ENCODE data around the gene LPAR4. TPM values are rescaled to one million over a fixed set of nuclear protein-coding genes. Genes with fewer than 3 reads are reported as not detected.
A peak's percentile ranks its signal among the peaks of the same experiment; 100 is the strongest.

LPAR4 gene
- 1 to 10 TPM in 2 of 4 donors, under 1 TPM in 2; 0.50 to 2.2 (median 1.5) TPM for total RNA-seq

- H3K4me1 ChIP-seq = peaks cover 0 to 6% (median 0%) of the 10 kb centered on the region in 4 donors
- H3K27me3 ChIP-seq = no peaks in the 10 kb centered on the region
- TF ChIP-seq POLR2A (IDR thresholded peaks at IDR 0.05; ENCODE audit: low read depth) (no peak), EP300 (IDR thresholded peaks at IDR 0.05) (no peak), CTCF (IDR thresholded peaks at IDR 0.05) (no peak), POLR2AphosphoS5 (IDR thresholded peaks at IDR 0.05) (no peak)
- H3K9me3 ChIP-seq = no peaks in the 10 kb centered on the region
- H3K36me3 ChIP-seq = no peaks in the 10 kb centered on the region
- H3K27ac ChIP-seq (replicated peaks in 1 of 4) = peak within 1 kb of the TSS in 2 of 4 donors; percentile 21 to 24
- intact Hi-C loops (cut with DNase I) = no loop called here
- WGBS = 16% methylated on average over 9 of the region's 9 CpGs
- DNase-seq (ENCODE audit: extremely low spot score) = no peak
- peak within 1 kb of the TSS; percentile 38 to 49 (median 46) for H3K4me3 ChIP-seq
Observed at GRCh38 chrX:78747489-78747888, at the start of gene LPAR4. Gene LPAR4 (plus strand): TSS chrX:78747720. CDS start chrX:78754870, 7,150 bp downstream.

- TF ChIP-seq POLR2A (IDR thresholded peaks at IDR 0.05; ENCODE audit: low read depth) (no peak), EP300 (IDR thresholded peaks at IDR 0.05) (no peak), CTCF (IDR thresholded peaks at IDR 0.05) (no peak), POLR2AphosphoS5 (IDR thresholded peaks at IDR 0.05) (no peak)
- 19% methylated on average over 2 of the region's 2 CpGs for WGBS
- intact Hi-C loops (cut with DNase I) = no loop called here
- no peak for DNase-seq (ENCODE audit: extremely low spot score)
- no peaks in the 10 kb centered on the region for H3K36me3 ChIP-seq
- no peaks in the 10 kb centered on the region for H3K27me3 ChIP-seq
- no peak overlapping the region for H3K4me3 ChIP-seq
- H3K9me3 ChIP-seq = no peaks in the 10 kb centered on the region
- H3K4me1 ChIP-seq = no peaks in the 10 kb centered on the region
- no peak overlapping the region for H3K27ac ChIP-seq (replicated peaks in 1 of 4)
Observed at GRCh38 chrX:78706071-78706470, 41.4 kb upstream of the LPAR4 start.

GRCh38 chrX:78708262-78708661, 39.3 kb upstream of the LPAR4 start:
- TF ChIP-seq CTCF (IDR thresholded peaks at IDR 0.05) = peak in 2 of 3 experiments; percentile 20 to 27
- no peak for TF ChIP-seq POLR2AphosphoS5 (IDR thresholded peaks at IDR 0.05)
- TF ChIP-seq POLR2A (IDR thresholded peaks at IDR 0.05; ENCODE audit: low read depth) = no peak
- TF ChIP-seq EP300 (IDR thresholded peaks at IDR 0.05) = no peak
- Histone ChIP-seq H3K27ac (replicated peaks in 1 of 4) (no peak overlapping the region), H3K36me3 (no peaks in the 10 kb centered on the region), H3K9me3 (no peaks in the 10 kb centered on the region), H3K4me3 (no peak overlapping the region), H3K4me1 (no peaks in the 10 kb centered on the region), H3K27me3 (no peaks in the 10 kb centered on the region)
- intact Hi-C loops (cut with DNase I) = no loop called here
- WGBS = 36% methylated on average over 2 of the region's 2 CpGs
- DNase-seq (ENCODE audit: extremely low spot score) = no peak

GRCh38 chrX:78708816-78709215, 38.7 kb upstream of the LPAR4 start:
- no peaks in the 10 kb centered on the region for H3K9me3 ChIP-seq
- DNase-seq (ENCODE audit: extremely low spot score) = no peak
- no peaks in the 10 kb centered on the region for H3K36me3 ChIP-seq
- H3K4me3 ChIP-seq = no peak overlapping the region
- no peak for TF ChIP-seq CTCF (IDR thresholded peaks at IDR 0.05)
- no peak for TF ChIP-seq EP300 (IDR thresholded peaks at IDR 0.05)
- no peak for TF ChIP-seq POLR2AphosphoS5 (IDR thresholded peaks at IDR 0.05)
- TF ChIP-seq POLR2A (IDR thresholded peaks at IDR 0.05; ENCODE audit: low read depth) = no peak
- H3K4me1 ChIP-seq = no peaks in the 10 kb centered on the region
- intact Hi-C loops (cut with DNase I) = no loop called here
- no peak overlapping the region for H3K27ac ChIP-seq (replicated peaks in 1 of 4)
- no peaks in the 10 kb centered on the region for H3K27me3 ChIP-seq
- WGBS = 47% methylated on average over 2 of the region's 2 CpGs

GRCh38 chrX:78710171-78710570, 37.3 kb upstream of the LPAR4 start:
- Histone ChIP-seq H3K27me3 (no peaks in the 10 kb centered on the region), H3K4me1 (no peaks in the 10 kb centered on the region), H3K9me3 (no peaks in the 10 kb centered on the region), H3K4me3 (no peak overlapping the region), H3K27ac (replicated peaks in 1 of 4) (no peak overlapping the region), H3K36me3 (no peaks in the 10 kb centered on the region)
- DNase-seq (ENCODE audit: extremely low spot score) = no peak
- TF ChIP-seq POLR2A (IDR thresholded peaks at IDR 0.05; ENCODE audit: low read depth) = no peak
- no peak for TF ChIP-seq POLR2AphosphoS5 (IDR thresholded peaks at IDR 0.05)
- no peak for TF ChIP-seq CTCF (IDR thresholded peaks at IDR 0.05)
- TF ChIP-seq EP300 (IDR thresholded peaks at IDR 0.05) = no peak
- WGBS = 20% methylated on average over 1 of the region's 1 CpG
- intact Hi-C loops (cut with DNase I) = no loop called here

Measured in esophagus muscularis mucosa (tissue), 4 donors.